NB4 (cell line): Measurements from ENCODE around the gene NAALADL2.

Source experiments
- MYC ChIP-seq: IDR thresholded peaks from 2 replicates; pipeline ENCODE4 v1.6.1; 2011; ENCODE audit warnings: low read depth, low read length
- POLR2A ChIP-seq: IDR thresholded peaks from 2 replicates; pipeline ENCODE4 v1.6.1; 2011; ENCODE audit warnings: mild to moderate bottlenecking; ENCODE audit not compliant: insufficient read length; ENCODE audit errors: extremely low read depth
- TF ChIP-seq, protein P1 (sequence below): IDR thresholded peaks from one replicate; pipeline ENCODE4 v1.5.1; 2012; ENCODE audit warnings: low read depth, low read length
- TF ChIP-seq, protein P2 (sequence below): IDR thresholded peaks from 2 replicates; pipeline ENCODE4 v1.6.1; 2011; ENCODE audit warnings: low read depth, low read length

DNA sequence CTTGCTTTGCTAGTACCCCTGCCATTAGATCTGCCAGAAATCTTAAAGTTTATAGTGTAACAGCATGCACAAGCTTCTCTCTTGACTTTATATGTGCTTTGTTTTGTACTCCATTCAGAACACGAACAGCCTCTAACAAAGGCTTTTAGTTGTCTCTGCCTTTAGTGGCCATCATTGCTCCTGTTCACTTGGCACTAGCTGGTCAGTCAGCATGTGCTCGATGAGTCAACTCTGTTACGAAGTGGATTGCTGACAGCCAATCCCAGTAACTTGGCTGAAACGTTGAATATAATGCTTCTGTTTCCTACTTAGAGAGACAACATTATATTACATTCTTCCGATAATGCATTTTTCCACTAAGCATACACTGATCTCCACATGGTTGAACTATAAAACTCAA is 349.2 kb downstream of the NAALADL2 start:
- TF ChIP-seq, protein P1, sequence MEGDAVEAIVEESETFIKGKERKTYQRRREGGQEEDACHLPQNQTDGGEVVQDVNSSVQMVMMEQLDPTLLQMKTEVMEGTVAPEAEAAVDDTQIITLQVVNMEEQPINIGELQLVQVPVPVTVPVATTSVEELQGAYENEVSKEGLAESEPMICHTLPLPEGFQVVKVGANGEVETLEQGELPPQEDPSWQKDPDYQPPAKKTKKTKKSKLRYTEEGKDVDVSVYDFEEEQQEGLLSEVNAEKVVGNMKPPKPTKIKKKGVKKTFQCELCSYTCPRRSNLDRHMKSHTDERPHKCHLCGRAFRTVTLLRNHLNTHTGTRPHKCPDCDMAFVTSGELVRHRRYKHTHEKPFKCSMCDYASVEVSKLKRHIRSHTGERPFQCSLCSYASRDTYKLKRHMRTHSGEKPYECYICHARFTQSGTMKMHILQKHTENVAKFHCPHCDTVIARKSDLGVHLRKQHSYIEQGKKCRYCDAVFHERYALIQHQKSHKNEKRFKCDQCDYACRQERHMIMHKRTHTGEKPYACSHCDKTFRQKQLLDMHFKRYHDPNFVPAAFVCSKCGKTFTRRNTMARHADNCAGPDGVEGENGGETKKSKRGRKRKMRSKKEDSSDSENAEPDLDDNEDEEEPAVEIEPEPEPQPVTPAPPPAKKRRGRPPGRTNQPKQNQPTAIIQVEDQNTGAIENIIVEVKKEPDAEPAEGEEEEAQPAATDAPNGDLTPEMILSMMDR = no peak
- TF ChIP-seq, protein P2, sequence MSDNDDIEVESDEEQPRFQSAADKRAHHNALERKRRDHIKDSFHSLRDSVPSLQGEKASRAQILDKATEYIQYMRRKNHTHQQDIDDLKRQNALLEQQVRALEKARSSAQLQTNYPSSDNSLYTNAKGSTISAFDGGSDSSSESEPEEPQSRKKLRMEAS = no peak
- no peak for TF ChIP-seq POLR2A
- no peak for TF ChIP-seq MYC
